Heart left ventricle (tissue), 13 donors: ENCODE data around the gene DSCAM.

Experiments used
- POLR2A ChIP-seq, 2 donors: fragments of 450-650 bp; IDR thresholded peaks; one replicate each; pipeline ENCODE4 v1.6.1; 2017; ENCODE audit warnings: antibody characterized with exemption in 2 of 2, mild to moderate bottlenecking in 2 of 2, moderate library complexity in 2 of 2
- TF ChIP-seq, protein P1 (sequence below), 12 donors: fragments of 200-600 bp; sonication (generic) in 4 of 12; IDR thresholded peaks; one replicate each; pipeline versions ENCODE4 v1.5.0 to v1.8.0; 2018 to 2022; ENCODE audit warnings: antibody characterized with exemption in 12 of 12, mild to moderate bottlenecking in 5 of 12
- donor health status: ischemic (EF 13 %, LVEDD 7.1; RV severe dilation, severe dysfunction).
- donor health status: DM: no; HTN: yes; CAD: no.
- donor health status: DM: no; HTN: no; CAD: no.
- donor health status: ischemic (EF 25% LVEDD 6.9; RV normal size, moderate dysfunction).
- donor health status: ischemic (EF 25% LVEDD 5.7; RV mildly dilated, moderate dysfunction).
- donor health status: ischemic (EF 35%, LVEDD 5.7; RV mildly dilated, moderate dysfunction).
- donor health status: nonischemic (EF 11% LVEDD 7.7; RV severe dilation, severe dysfunction).
- donor health status: DM: yes; HTN: yes; CAD: no.
- donor health status: PGD.
- donor health status: ischemic (EF 29% LVEDD 5.4; RV normal size, mild dysfunction).
- donor health status: nonischemic (EF 23%, LVEDD 6.1; RV moderate dilation, normal function).

- TF ChIP-seq, protein P1, sequence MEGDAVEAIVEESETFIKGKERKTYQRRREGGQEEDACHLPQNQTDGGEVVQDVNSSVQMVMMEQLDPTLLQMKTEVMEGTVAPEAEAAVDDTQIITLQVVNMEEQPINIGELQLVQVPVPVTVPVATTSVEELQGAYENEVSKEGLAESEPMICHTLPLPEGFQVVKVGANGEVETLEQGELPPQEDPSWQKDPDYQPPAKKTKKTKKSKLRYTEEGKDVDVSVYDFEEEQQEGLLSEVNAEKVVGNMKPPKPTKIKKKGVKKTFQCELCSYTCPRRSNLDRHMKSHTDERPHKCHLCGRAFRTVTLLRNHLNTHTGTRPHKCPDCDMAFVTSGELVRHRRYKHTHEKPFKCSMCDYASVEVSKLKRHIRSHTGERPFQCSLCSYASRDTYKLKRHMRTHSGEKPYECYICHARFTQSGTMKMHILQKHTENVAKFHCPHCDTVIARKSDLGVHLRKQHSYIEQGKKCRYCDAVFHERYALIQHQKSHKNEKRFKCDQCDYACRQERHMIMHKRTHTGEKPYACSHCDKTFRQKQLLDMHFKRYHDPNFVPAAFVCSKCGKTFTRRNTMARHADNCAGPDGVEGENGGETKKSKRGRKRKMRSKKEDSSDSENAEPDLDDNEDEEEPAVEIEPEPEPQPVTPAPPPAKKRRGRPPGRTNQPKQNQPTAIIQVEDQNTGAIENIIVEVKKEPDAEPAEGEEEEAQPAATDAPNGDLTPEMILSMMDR (IDR thresholded peaks at IDR 0.05): no peak
- no peak for TF ChIP-seq POLR2A (IDR thresholded peaks at IDR 0.05)
Observed at GRCh38 chr21:40568807-40569206, 278.2 kb downstream of the DSCAM start.
